ENCODE results near the gene SNORC.

GRCh38 chr2:232892221-232892620 lies 22.2 kb downstream of the SNORC start:
- TF ChIP-seq, protein P1, sequence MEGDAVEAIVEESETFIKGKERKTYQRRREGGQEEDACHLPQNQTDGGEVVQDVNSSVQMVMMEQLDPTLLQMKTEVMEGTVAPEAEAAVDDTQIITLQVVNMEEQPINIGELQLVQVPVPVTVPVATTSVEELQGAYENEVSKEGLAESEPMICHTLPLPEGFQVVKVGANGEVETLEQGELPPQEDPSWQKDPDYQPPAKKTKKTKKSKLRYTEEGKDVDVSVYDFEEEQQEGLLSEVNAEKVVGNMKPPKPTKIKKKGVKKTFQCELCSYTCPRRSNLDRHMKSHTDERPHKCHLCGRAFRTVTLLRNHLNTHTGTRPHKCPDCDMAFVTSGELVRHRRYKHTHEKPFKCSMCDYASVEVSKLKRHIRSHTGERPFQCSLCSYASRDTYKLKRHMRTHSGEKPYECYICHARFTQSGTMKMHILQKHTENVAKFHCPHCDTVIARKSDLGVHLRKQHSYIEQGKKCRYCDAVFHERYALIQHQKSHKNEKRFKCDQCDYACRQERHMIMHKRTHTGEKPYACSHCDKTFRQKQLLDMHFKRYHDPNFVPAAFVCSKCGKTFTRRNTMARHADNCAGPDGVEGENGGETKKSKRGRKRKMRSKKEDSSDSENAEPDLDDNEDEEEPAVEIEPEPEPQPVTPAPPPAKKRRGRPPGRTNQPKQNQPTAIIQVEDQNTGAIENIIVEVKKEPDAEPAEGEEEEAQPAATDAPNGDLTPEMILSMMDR (IDR thresholded peaks at IDR 0.05) = no peak
- no peak for TF ChIP-seq POLR2AphosphoS5 (IDR thresholded peaks at IDR 0.05)

Measured in prostate gland (tissue), 2 donors.